Nephron progenitor cell (in vitro differentiated cells): ENCODE data around the gene PIK3R3.

ENCODE experiments used
- DNase-seq: peaks from one replicate; pipeline ENCODE4 v3.0.0; 2021
- H3K27ac Mint-ChIP-seq: 2 replicates; pipeline ENCODE4 v1.8.0; 2021; ENCODE audit warnings: mild to moderate bottlenecking, moderate library complexity, mixed read lengths
- H3K27me3 Mint-ChIP-seq: 2 replicates; pipeline ENCODE4 v1.8.0; 2021; ENCODE audit warnings: mild to moderate bottlenecking, low read depth, mixed read lengths; ENCODE audit not compliant: poor library complexity
- H3K36me3 Mint-ChIP-seq: 2 replicates; pipeline ENCODE4 v1.8.0; 2021; ENCODE audit warnings: low read depth, mixed read lengths
- H3K4me1 Mint-ChIP-seq: 2 replicates; pipeline ENCODE4 v1.8.0; 2021; ENCODE audit warnings: mixed read lengths
- H3K4me3 Mint-ChIP-seq: 2 replicates; pipeline ENCODE4 v1.8.0; 2021; ENCODE audit warnings: mild to moderate bottlenecking, moderate library complexity, mixed read lengths
- H3K9me3 Mint-ChIP-seq: 2 replicates; pipeline ENCODE4 v1.8.0; 2021; ENCODE audit warnings: mild to moderate bottlenecking, moderate library complexity, mixed read lengths
- CTCF ChIP-seq: fragments of 200-600 bp; sonication (generic); IDR thresholded peaks from 2 replicates; pipeline ENCODE4 v1.5.0; 2021; ENCODE audit warnings: antibody characterized with exemption

The PIK3R3 gene

GRCh38 chr1:46010611-46011010 is 121.8 kb downstream of the PIK3R3 start:
- Mint-ChIP-seq H3K36me3 (peaks cover 79% of the 10 kb centered on the region), H3K9me3 (peaks cover 17% of the 10 kb centered on the region), H3K4me3 (no peak overlapping the region), H3K27me3 (no peaks in the 10 kb centered on the region), H3K4me1 (no peaks in the 10 kb centered on the region), H3K27ac (peak overlapping the region; percentile 64)
- DNase-seq, result no peak
- no peak for TF ChIP-seq CTCF

GRCh38 chr1:46008585-46008984 is 123.8 kb downstream of the PIK3R3 start:
- Mint-ChIP-seq H3K27ac (no peak overlapping the region), H3K27me3 (no peaks in the 10 kb centered on the region), H3K4me3 (no peak overlapping the region), H3K4me1 (no peaks in the 10 kb centered on the region), H3K9me3 (peaks cover 5% of the 10 kb centered on the region), H3K36me3 (peaks cover 73% of the 10 kb centered on the region)
- no peak for TF ChIP-seq CTCF
- no peak for DNase-seq

- no peak for DNase-seq
- peaks cover 5% of the 10 kb centered on the region for H3K4me1 Mint-ChIP-seq
- no peaks in the 10 kb centered on the region for H3K27me3 Mint-ChIP-seq
- no peak overlapping the region for H3K4me3 Mint-ChIP-seq
- peak overlapping the region; percentile 64 for H3K27ac Mint-ChIP-seq
- TF ChIP-seq CTCF, result no peak
- no peaks in the 10 kb centered on the region for H3K9me3 Mint-ChIP-seq
- H3K36me3 Mint-ChIP-seq, result peaks cover 49% of the 10 kb centered on the region
Observed at GRCh38 chr1:46005594-46005993, 126.8 kb downstream of the PIK3R3 start.

GRCh38 chr1:46004492-46004891 is 127.9 kb downstream of the PIK3R3 start:
- Mint-ChIP-seq H3K27me3 (no peaks in the 10 kb centered on the region), H3K4me1 (peaks cover 5% of the 10 kb centered on the region), H3K27ac (peak overlapping the region; percentile 29), H3K36me3 (peaks cover 48% of the 10 kb centered on the region), H3K9me3 (no peaks in the 10 kb centered on the region), H3K4me3 (no peak overlapping the region)
- no peak for TF ChIP-seq CTCF
- DNase-seq, result no peak

- Mint-ChIP-seq H3K27ac (no peak overlapping the region), H3K27me3 (no peaks in the 10 kb centered on the region), H3K9me3 (no peaks in the 10 kb centered on the region), H3K4me3 (no peak overlapping the region), H3K4me1 (peaks cover 5% of the 10 kb centered on the region), H3K36me3 (peaks cover 42% of the 10 kb centered on the region)
- no peak for DNase-seq
- no peak for TF ChIP-seq CTCF
Observed at GRCh38 chr1:46003315-46003714, 129.1 kb downstream of the PIK3R3 start.

- H3K9me3 Mint-ChIP-seq, result no peaks in the 10 kb centered on the region
- TF ChIP-seq CTCF, result no peak
- peaks cover 35% of the 10 kb centered on the region for H3K36me3 Mint-ChIP-seq
- peaks cover 5% of the 10 kb centered on the region for H3K4me1 Mint-ChIP-seq
- DNase-seq, result no peak
- no peak overlapping the region for H3K27ac Mint-ChIP-seq
- H3K4me3 Mint-ChIP-seq, result no peak overlapping the region
- H3K27me3 Mint-ChIP-seq, result no peaks in the 10 kb centered on the region
Observed at GRCh38 chr1:46002551-46003150, 129.8 kb downstream of the PIK3R3 start.
